Measurements from ENCODE around the gene MDP1.

The MDP1 gene

DNA sequence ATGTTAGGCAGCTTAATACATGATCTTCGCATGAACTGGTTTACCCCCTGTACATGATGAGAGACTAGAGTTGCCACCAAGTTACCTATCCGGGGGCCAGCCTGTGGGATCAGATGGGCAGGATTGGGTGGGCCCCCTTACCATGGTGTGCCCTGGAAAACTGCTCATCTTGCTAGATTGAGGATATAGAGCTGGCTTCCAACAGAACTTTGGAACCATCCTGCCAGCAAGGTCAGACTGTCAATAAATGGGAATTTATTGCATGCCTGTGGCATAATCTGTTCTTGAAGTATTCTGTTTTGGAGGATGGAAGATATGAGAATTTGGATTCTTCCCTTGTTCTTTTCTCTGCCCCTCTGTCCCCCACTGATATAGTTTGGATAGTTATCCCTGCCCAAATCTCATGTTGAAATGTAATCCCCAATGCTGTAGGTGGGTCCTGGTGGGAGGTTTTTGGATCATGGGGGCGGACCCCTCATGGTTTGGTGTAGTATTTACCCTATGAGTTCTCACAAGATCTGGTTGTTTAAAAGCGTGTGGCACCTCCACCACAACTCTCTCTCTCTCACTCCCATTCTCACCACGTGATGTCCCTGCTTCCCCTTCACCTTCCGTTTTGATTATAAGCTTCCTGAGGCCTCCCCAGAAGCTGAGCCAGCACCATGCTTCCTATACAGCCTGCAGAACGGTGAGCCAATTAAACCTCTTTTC lies 16.9 kb downstream of the MDP1 start:
- no peak for DNase-seq (ENCODE audit: low read depth)

DNA sequence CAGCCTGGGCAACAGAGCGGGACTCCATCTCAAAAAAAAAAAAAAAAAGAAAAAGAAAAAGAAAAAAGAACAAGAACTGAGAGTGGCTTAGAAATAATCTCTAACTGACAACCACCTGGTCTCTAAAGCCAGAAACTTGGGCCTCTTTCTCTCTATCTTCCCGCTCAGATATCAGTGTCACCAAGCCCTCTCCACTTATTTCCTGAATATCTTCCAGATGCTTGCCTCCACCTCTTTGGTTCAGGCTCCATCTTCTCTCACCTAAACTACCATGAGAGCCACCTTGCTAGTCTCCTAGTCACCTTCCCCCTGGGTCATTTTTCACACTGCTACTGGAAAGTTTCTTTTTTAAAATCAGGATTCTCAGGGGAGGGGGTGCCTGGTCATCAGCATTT lies 18.8 kb downstream of the MDP1 start:
- DNase-seq (ENCODE audit: low read depth): no peak

DNA sequence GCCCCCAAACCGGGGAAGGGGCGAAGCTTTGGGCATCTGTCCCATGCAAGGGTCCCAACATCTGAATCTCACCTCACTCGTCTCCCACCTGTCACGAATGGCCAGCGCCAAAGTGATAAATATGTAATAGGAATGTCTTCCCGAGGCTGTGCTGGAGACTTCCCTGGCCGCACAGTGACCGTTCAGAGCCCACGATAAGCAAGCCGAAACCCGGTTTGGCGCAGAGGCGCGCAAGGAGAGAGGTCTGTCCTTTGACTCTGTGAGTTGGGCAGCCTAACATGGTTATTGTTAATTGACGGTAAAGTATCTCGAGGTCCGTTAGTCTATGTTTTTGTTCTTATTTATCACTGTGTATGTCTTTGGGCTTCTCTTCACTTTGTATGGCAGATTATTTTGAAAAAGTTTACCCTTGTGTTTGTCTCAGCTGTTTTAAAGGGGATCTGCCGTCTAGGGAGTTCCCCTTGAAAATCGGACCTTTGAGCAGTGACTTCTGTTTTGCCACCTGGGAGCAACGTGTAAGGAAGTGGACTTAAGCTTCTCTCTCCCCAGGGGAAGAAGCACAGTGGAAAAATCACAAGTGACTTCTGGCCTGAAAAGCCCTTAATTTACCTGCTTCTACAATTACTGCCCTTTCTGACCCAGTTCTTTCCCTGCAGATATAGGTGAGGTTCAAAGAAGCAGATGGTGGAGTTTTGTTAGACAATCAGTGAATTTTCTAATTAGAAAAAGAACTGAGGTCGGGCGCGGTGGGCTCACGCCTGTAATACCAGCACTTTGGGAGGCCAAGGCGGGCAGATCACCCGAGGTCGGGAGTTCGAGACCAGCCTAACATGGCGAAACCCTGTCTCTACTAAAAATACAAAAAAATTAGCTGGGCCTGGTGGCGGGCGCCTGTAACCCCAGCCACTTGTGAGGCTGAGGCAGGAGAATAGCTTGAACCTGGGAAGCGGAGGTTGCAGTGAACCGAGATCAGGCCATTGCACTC lies 19.5 kb downstream of the MDP1 start:
- DNase-seq (ENCODE audit: low read depth): no peak

GRCh38 chr14:24195186-24196070 lies 20.4 kb downstream of the MDP1 start, which contains the start of gene TM9SF1:
Gene TM9SF1, minus strand, starts transcription at chr14:24195441. Its CDS starts 422 bp downstream, at chr14:24195019.
- DNase-seq (ENCODE audit: low read depth): peak; percentile 82

DNA sequence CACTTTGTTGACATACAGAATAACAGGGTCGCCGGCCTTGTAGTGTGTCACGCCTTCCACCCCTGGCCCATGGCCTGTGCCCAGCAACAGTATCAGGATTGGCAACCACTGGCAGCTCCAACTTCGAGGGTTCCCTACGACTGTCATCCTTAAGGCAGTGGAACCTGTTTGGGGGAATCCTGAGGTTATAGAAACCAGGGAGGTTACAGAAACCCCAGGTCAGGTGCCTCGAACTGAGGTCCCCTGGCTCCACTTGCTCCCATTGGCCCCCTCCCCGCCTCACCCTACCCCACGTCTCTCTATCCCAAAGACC lies 21.0 kb downstream of the MDP1 start:
- DNase-seq (ENCODE audit: low read depth): no peak

DNA sequence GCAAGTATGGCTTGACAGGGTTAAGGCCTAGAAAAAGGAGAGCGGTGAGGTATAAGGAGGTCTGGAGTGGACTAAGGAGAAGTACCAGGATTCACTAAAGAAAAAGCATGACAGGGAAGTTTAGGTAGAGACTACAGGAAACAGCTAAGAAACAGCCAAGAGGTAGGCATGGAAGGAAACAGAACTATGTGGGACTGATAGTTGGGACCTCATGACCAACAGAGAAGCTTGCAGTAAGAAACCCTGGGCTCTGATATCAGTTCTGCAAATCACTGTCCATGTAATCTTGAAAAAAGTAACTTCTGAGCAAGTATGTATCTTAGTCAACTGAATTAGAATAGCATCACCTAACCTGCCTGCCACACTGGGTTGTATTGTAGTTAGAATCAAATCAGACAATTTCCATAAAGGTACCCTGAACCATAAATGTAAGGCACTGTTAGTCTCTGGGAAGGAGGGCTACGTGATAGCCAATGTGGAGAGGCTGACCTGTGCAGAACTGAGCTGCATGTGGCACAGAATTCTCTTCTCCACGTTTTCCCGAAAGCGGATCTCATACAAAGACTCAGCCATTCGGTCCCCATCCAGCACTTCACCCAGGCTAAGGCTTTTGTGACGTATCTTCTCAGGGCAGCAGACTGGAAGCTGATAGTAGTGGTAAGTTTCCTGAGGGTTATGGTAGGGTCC lies 21.5 kb downstream of the MDP1 start:
- no peak for DNase-seq (ENCODE audit: low read depth)

- no peak for DNase-seq (ENCODE audit: low read depth)
Observed at GRCh38 chr14:24192933-24193332, 22.9 kb downstream of the MDP1 start.

DNA sequence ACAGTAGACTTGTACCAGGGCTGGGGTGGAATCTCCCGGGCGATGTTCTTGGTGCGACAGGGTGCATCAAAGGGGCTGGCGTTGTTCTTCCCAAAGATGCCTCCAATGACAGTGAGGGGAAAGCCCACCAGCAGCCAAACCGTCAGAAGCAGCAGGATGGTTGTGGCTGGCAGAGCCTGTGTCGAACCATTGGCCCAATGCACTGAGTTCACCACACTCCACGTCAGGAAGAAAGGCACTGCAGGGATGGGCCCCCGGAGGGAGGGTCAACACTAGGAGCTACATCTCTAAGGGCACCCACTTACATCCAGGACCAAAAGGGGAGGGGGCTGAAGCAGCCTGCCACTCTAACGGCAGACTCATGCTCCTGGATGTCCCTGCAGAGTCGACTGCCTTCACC lies 25.4 kb downstream of the MDP1 start:
- no peak for DNase-seq (ENCODE audit: low read depth)

GRCh38 chr14:24189460-24189859 lies 26.4 kb downstream of the MDP1 start:
- no peak for DNase-seq (ENCODE audit: low read depth)

DNA sequence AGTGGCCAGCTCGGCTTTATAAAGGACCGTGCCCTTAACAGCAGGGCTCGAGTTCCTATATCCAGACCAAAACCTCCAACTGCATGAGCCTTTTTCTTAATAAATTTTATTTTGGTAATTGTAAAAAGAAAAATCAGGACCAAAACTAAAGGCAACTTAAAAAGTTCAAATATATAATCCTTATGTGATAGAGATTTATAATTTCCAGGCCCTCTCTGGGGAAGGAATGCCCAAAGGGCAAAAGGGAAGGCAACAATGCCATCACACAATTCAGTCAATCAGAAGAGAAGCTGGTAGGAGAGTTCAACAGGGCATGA lies 26.8 kb downstream of the MDP1 start:
- DNase-seq (ENCODE audit: low read depth): no peak

GRCh38 chr14:24188251-24189058 lies 27.4 kb downstream of the MDP1 start, which contains the start of gene IPO4:
Gene IPO4, minus strand, starts transcription at chr14:24188816. Its CDS starts 29 bp downstream, at chr14:24188787.
- peak; percentile 94 for DNase-seq (ENCODE audit: low read depth)

GRCh38 chr14:24187539-24187915 lies 28.3 kb downstream of the MDP1 start:
- no peak for DNase-seq (ENCODE audit: low read depth)

DNA sequence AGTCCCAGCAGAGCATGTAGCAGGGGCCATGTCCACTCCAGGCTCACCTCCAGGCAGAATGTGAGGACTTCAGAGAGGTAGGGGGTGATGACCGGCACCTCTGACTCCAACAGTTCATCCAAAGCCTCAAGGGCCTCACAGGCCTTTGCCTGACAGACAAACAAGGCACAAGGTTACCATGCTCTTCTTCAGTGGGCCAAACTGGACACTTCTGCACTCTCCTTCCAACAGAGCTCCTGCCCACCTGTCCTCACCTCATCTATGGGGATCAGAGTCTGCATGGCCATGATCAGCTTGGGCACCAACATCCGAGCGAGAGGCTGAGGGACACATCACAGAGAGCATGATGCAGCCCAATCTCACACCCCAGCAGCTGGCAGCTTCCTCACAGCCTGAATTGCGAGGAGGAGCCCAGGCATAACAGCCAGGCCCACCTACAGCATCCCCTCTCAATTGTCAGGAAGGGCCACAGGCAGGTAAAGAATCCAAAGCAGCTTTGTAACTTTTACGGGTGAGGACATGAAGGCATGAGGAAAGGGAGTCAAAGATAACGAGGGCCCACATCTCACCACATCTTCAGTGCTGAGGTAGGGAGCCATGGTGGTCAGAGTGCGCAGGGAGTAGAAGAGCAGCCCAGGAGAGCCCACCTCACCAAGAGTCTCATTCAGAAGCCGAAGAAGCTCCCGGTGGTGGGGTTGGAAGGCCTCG lies 28.9 kb downstream of the MDP1 start:
- no peak for DNase-seq (ENCODE audit: low read depth)

DNA sequence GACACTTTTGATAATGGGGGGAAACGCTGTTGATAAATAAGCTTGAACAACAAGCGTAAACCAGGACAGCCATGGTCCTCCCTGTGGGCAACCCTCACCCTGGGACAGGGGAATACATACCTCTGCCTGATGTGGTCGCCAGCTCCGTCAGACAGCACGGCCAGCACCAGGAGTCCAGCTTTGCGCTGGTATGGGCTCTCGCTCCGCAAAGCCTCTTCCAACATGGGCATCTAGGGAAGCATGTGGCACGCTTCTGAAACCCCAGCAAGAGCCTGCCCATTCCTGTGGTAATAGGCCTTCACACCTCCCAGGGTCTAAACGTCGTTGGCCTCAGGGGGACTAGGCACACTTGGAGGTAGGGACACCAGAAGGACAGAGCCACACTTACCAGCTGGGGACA lies 30.1 kb downstream of the MDP1 start:
- DNase-seq (ENCODE audit: low read depth): no peak

DNA sequence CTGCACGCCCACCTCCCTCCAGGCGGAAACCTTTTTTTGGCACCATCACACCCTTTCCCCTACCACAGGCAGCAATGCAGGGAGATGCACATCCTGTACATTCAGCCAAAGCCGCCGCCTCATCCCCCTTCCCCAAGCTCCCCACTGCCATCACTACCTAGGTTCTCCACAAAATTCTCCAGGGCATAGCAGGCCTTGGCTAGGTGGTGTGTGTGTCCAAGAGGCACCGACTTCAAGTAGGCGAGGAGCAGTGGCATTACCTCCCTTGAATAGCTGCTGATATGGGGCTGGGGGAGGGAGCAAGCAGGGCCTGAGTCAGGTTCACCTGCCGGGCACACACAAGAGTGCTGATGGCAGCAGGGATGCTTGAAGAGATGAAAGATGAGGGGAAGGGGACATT lies 30.8 kb downstream of the MDP1 start:
- no peak for DNase-seq (ENCODE audit: low read depth)

DNA sequence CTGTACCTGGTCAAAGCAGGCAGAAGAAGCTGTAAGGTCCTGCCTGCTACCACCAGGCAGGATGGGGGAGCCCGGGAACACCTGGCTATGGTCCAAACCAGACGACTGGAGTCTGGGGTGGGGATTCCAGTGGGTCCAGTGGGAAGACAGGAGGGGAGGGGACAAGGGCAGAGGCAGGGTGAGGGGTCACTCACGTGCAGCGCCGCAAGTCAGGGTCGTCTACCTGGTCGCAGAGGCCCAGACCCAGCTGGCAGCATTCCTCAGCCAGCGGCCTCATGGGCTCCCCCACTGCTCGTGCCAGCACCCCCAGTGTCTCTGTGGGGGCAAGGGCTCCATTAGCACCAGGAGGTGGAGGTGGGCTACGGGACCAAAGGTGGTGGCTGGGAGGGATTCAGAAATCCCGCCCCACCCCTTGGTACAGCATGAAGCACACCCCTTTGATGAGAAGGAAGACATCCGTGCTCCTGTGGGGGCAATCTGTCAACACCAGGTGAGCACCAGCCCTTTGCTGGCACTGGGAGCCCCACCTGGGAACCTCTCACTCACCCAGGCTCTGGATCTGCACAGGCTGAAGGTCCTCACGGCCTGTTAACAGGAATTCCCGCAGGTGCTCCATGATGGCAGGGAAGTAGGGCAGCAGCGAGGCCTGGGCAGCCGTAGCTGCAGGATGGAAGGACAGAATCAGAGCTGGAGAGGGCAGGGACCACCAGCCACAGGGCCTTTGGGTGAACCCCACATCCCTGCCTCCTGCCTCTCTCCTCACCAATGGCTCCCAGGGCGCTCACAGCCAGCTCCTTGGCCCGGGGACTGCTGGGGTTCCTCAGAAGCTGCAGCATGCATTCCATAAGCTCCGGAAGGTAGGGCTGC lies 31.5 kb downstream of the MDP1 start:
- no peak for DNase-seq (ENCODE audit: low read depth)

DNA sequence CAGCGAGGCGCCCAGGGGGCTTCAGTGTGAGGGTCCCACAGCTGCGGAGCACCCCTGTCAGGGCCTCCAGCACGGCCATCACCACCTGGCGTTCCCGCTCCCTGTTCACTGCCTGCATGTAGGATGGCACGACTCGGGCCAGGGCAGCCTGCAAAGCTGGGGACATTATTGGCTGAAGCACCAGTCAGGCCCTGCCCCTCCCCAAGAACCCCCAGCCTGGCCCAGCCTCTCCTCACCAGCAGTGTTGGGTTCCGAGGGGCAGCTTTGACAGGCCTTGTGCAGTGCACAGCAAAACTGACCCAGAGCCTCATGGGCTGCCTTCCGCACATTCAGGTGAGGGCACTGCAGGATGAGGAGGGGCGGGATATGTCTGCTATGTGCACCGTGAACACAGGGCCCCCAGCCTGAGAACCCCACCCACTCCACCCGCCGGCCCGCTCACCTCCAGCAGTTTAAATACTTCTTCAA lies 32.8 kb downstream of the MDP1 start:
- no peak for DNase-seq (ENCODE audit: low read depth)

- no peak for DNase-seq (ENCODE audit: low read depth)
Observed at GRCh38 chr14:24182110-24182882, 33.6 kb downstream of the MDP1 start.
